ENCODE data around the gene ADAMTS4.

GRCh38 chr1:161189036-161189435, 9.8 kb downstream of the ADAMTS4 start:
- TF ChIP-seq CTCF (IDR thresholded peaks at IDR 0.05) (no peak), POLR2A (IDR thresholded peaks at IDR 0.05) (no peak), POLR2AphosphoS5 (IDR thresholded peaks at IDR 0.05) (no peak), EP300 (IDR thresholded peaks at IDR 0.05) (no peak)

All from suprapubic skin (tissue), 4 donors.